GM21381 (cell line): Measurements from ENCODE around the gene OCA2.
"Not testable (repeated sequence)": the region's sequence is repeated elsewhere in the genome, so short reads cannot be mapped to it uniquely, and the experiment has no call there.

ENCODE experiments used
- ATAC-seq: cut with Tn5 transposase; IDR thresholded peaks from one replicate; pipeline ENCODE4 v1.9.1; 2021; ENCODE audit warnings: mild to moderate bottlenecking, moderate library complexity; ENCODE audit not compliant: unreplicated experiment

Gene OCA2

GRCh38 chr15:28026221-28026620 lies 72.9 kb downstream of the OCA2 start:
- ATAC-seq: no peak

- ATAC-seq: no peak
Observed at GRCh38 chr15:28025413-28025812, 73.7 kb downstream of the OCA2 start.

- ATAC-seq: no peak
Observed at GRCh38 chr15:28024889-28025250, 74.2 kb downstream of the OCA2 start.

GRCh38 chr15:28023933-28024888 lies 74.9 kb downstream of the OCA2 start:
- ATAC-seq: no peak

- ATAC-seq: no peak
Observed at GRCh38 chr15:28023422-28023821, 75.7 kb downstream of the OCA2 start.

GRCh38 chr15:28022961-28023360 lies 76.2 kb downstream of the OCA2 start:
- no peak for ATAC-seq

- no peak for ATAC-seq
Observed at GRCh38 chr15:28022181-28022580, 76.9 kb downstream of the OCA2 start.

GRCh38 chr15:28021281-28022039 lies 77.7 kb downstream of the OCA2 start:
- ATAC-seq: no peak

- ATAC-seq: no peak
Observed at GRCh38 chr15:28020644-28021043, 78.5 kb downstream of the OCA2 start.

GRCh38 chr15:28019594-28020309 lies 79.4 kb downstream of the OCA2 start:
- ATAC-seq: no peak

GRCh38 chr15:28018291-28019044 lies 80.6 kb downstream of the OCA2 start:
- no peak for ATAC-seq

GRCh38 chr15:28017423-28017924 lies 81.6 kb downstream of the OCA2 start:
- no peak for ATAC-seq

GRCh38 chr15:28015855-28016254 lies 83.3 kb downstream of the OCA2 start:
- ATAC-seq: no peak

- no peak for ATAC-seq
Observed at GRCh38 chr15:28014623-28015200, 84.4 kb downstream of the OCA2 start.

- ATAC-seq: no peak
Observed at GRCh38 chr15:28013976-28014375, 85.1 kb downstream of the OCA2 start.

- ATAC-seq: no peak
Observed at GRCh38 chr15:28013480-28013879, 85.6 kb downstream of the OCA2 start.

- ATAC-seq: no peak
Observed at GRCh38 chr15:28012231-28012630, 86.9 kb downstream of the OCA2 start.

- not testable (repeated sequence) for ATAC-seq
Observed at GRCh38 chr15:28008175-28008574, 90.9 kb downstream of the OCA2 start.

- no peak for ATAC-seq
Observed at GRCh38 chr15:28006116-28006905, 92.8 kb downstream of the OCA2 start.
